Small intestine (tissue), 7 donors: ENCODE data around the gene TBC1D14. TPM values are rescaled to one million over a fixed set of nuclear protein-coding genes. Genes with fewer than 3 reads are reported as not detected.
A peak's percentile ranks its signal among the peaks of the same experiment; 100 is the strongest.

Experiments used
- DNase-seq, 2 donors: peaks; one replicate each; pipeline versions ENCODE4 v3.0.0 to v3.0.0-alpha.2; 2013
- FAIRE-seq: peaks from 2 replicates; lab custom pipeline; 2012; peaks lifted over from hg19 to GRCh38; lab: Jason Lieb, UNC
- H3K27ac ChIP-seq, 3 donors: one replicate each; pipeline ENCODE4 v1.5.1; 2013; ENCODE audit warnings: low read length in 2 of 3, mild to moderate bottlenecking in 2 of 3, control low read depth in 1 of 3, inconsistent platforms in 1 of 3, low read depth in 1 of 3, moderate library complexity in 1 of 3
- H3K27me3 ChIP-seq, 3 donors: one replicate each; pipeline ENCODE4 v1.6.1; 2013; ENCODE audit warnings: low read length in 3 of 3, inconsistent platforms in 1 of 3; ENCODE audit not compliant: control insufficient read depth in 3 of 3, insufficient read depth in 3 of 3
- H3K36me3 ChIP-seq, 3 donors: one replicate each; pipeline ENCODE4 v1.6.1; 2013; ENCODE audit warnings: low read length in 3 of 3, inconsistent platforms in 1 of 3, low read depth in 1 of 3, mild to moderate bottlenecking in 1 of 3, moderate library complexity in 1 of 3; ENCODE audit not compliant: control insufficient read depth in 3 of 3, insufficient read depth in 2 of 3
- H3K4me1 ChIP-seq, 3 donors: one replicate each; pipeline ENCODE4 v1.6.1; 2013; ENCODE audit warnings: low read length in 2 of 3, inconsistent platforms in 1 of 3, low read depth in 1 of 3, mild to moderate bottlenecking in 1 of 3, moderate library complexity in 1 of 3; ENCODE audit not compliant: control insufficient read depth in 3 of 3, insufficient read depth in 2 of 3
- H3K4me3 ChIP-seq, 3 donors: one replicate each; pipeline ENCODE4 v1.5.1; 2013; ENCODE audit warnings: low read length in 3 of 3, control low read depth in 1 of 3, inconsistent platforms in 1 of 3, low read depth in 1 of 3, mild to moderate bottlenecking in 1 of 3, moderate library complexity in 1 of 3
- H3K9me3 ChIP-seq, 2 donors: one replicate each; pipeline ENCODE4 v1.6.1; 2013; ENCODE audit warnings: low read depth in 1 of 2, low read length in 1 of 2; ENCODE audit not compliant: control insufficient read depth in 2 of 2, insufficient read depth in 1 of 2
- WGBS, 3 donors: extraction: QIAGEN DNeasy Blood & Tissue Kit; methylation state at CpG; one replicate each; pipeline ENCODE4 v1.1.7; 2013; 5-methylcytosine and 5-hydroxymethylcytosine counted together
- polyA plus RNA-seq, 4 donors: library from polyadenylated mRNA; stranded (reverse) in 3 of 4; unstranded in 1 of 4; fragments of 200-250 nt in 3 of 4; fragments of 120-200 nt in 1 of 4; gene quantifications; one replicate each; pipeline versions ENCODE4 v1.2.1 to v1.2.3, GENCODE V29; 2013
- donor health status: healthy with polysubstance abuse.
- donor health status: control.
- donor health status: control.
- donor health status: Bipolar disorder and iron deficiency.
- donor health status: healthy.

TBC1D14 gene
- polyA plus RNA-seq, 4 donors = 16.8 to 57.8 (median 25.2) TPM

- peaks cover 0 to 21% (median 14%) of the 10 kb centered on the region in 3 donors for H3K4me1 ChIP-seq
- WGBS, 3 donors = 92 to 95% (median 93%) methylated on average over 19 of the region's 19 CpGs
- H3K36me3 ChIP-seq = peaks cover 0 to 11% (median 0%) of the 10 kb centered on the region in 3 donors
- DNase-seq = no peak
- H3K27ac ChIP-seq = no peak overlapping the region
- FAIRE-seq = no peak
- H3K4me3 ChIP-seq = no peak overlapping the region
- H3K9me3 ChIP-seq = no peaks in the 10 kb centered on the region
- H3K27me3 ChIP-seq = peaks cover 0 to 3% (median 0%) of the 10 kb centered on the region in 3 donors
Observed at GRCh38 chr4:7041246-7041645, 131.6 kb downstream of the TBC1D14 start.

- 13 to 23% (median 16%) methylated on average over 41 to 42 of the region's 42 CpGs for WGBS, 3 donors
- Histone ChIP-seq H3K27ac (peak overlapping the region in 2 of 3 donors; percentile 63 to 75), H3K4me1 (peaks cover 0 to 21% (median 16%) of the 10 kb centered on the region in 3 donors), H3K4me3 (peak overlapping the region; percentile 48 to 77 (median 51)), H3K36me3 (peaks cover 0 to 18% (median 0%) of the 10 kb centered on the region in 3 donors), H3K9me3 (no peaks in the 10 kb centered on the region), H3K27me3 (peaks cover 0 to 3% (median 0%) of the 10 kb centered on the region in 3 donors)
- FAIRE-seq = no peak
- peak in 1 of 2 donors; percentile 9 for DNase-seq
Observed at GRCh38 chr4:7041801-7042502, 132.3 kb downstream of the TBC1D14 start.

- DNase-seq = peak; percentile 98 to 99
- no peak for FAIRE-seq
- WGBS, 3 donors = 0% methylated on average over 48 to 90 of the region's 90 CpGs
- peaks cover 0 to 21% (median 16%) of the 10 kb centered on the region in 3 donors for H3K4me1 ChIP-seq
- H3K4me3 ChIP-seq = peak overlapping the region; percentile 48 to 88 (median 77)
- H3K36me3 ChIP-seq = peaks cover 0 to 25% (median 0%) of the 10 kb centered on the region in 3 donors
- no peaks in the 10 kb centered on the region for H3K9me3 ChIP-seq
- H3K27ac ChIP-seq = peak overlapping the region in 2 of 3 donors; percentile 63 to 75
- H3K27me3 ChIP-seq = peaks cover 0 to 3% (median 0%) of the 10 kb centered on the region in 3 donors
Observed at GRCh38 chr4:7042503-7043283, 133.1 kb downstream of the TBC1D14 start.

GRCh38 chr4:7043284-7044136 lies 133.9 kb downstream of the TBC1D14 start, which contains the start of gene TADA2B:
Gene TADA2B (plus strand): TSS chr4:7043372. CDS start chr4:7043580, 208 bp downstream.
- FAIRE-seq (no peak), DNase-seq (peak; percentile 69 to 79)
- Histone ChIP-seq H3K27ac (peak within 1 kb of the TSS; percentile 82 to 94 (median 86)), H3K36me3 (peaks cover 0 to 32% (median 0%) of the 10 kb centered on the region in 3 donors), H3K4me1 (peaks cover 0 to 21% (median 16%) of the 10 kb centered on the region in 3 donors), H3K4me3 (peak within 1 kb of the TSS; percentile 88 to 97 (median 89)), H3K27me3 (peaks cover 0 to 3% (median 0%) of the 10 kb centered on the region in 3 donors), H3K9me3 (no peaks in the 10 kb centered on the region)
- 0 to 1% (median 0%) methylated on average over 36 to 119 of the region's 119 CpGs for WGBS, 3 donors

GRCh38 chr4:7044137-7044930 lies 134.7 kb downstream of the TBC1D14 start:
- Histone ChIP-seq H3K9me3 (no peaks in the 10 kb centered on the region), H3K27me3 (peaks cover 0 to 3% (median 0%) of the 10 kb centered on the region in 3 donors), H3K4me3 (peak overlapping the region; percentile 88 to 97 (median 89)), H3K27ac (peak overlapping the region in 2 of 3 donors; percentile 82 to 94), H3K36me3 (peaks cover 0 to 39% (median 0%) of the 10 kb centered on the region in 3 donors), H3K4me1 (peaks cover 0 to 21% (median 16%) of the 10 kb centered on the region in 3 donors)
- 6 to 16% (median 12%) methylated on average over 29 of the region's 29 CpGs for WGBS, 3 donors
- FAIRE-seq = no peak
- peak in 1 of 2 donors; percentile 29 for DNase-seq

- H3K4me3 ChIP-seq = no peak overlapping the region
- no peak for DNase-seq
- no peaks in the 10 kb centered on the region for H3K9me3 ChIP-seq
- no peak overlapping the region for H3K27ac ChIP-seq
- peaks cover 0 to 51% (median 0%) of the 10 kb centered on the region in 3 donors for H3K36me3 ChIP-seq
- peaks cover 0 to 21% (median 16%) of the 10 kb centered on the region in 3 donors for H3K4me1 ChIP-seq
- peaks cover 0 to 3% (median 0%) of the 10 kb centered on the region in 3 donors for H3K27me3 ChIP-seq
- no peak for FAIRE-seq
- WGBS, 3 donors = 85 to 91% (median 85%) methylated on average over 8 of the region's 8 CpGs
Observed at GRCh38 chr4:7045553-7045952, 135.9 kb downstream of the TBC1D14 start.
